Endothelial cell of hepatic sinusoid (primary cell): Measurements from ENCODE around the gene LARP1B.
"Not testable (repeated sequence)": the region's sequence is repeated elsewhere in the genome, so short reads cannot be mapped to it uniquely, and the experiment has no call there.

Experiments
- in situ Hi-C: cut with HindIII; loops from 2 replicates; pipeline ENCODE4 v1.10.0; 2017; ENCODE audit warnings: low sequenced_read_pairs

LARP1B gene

GRCh38 chr4:128134925-128135324 lies 73.8 kb downstream of the LARP1B start:
- in situ Hi-C loops, result loop anchor here (10.0 kb wide), 1 partner anchor 190 kb away; no protein-coding TSS in a partner anchor

DNA sequence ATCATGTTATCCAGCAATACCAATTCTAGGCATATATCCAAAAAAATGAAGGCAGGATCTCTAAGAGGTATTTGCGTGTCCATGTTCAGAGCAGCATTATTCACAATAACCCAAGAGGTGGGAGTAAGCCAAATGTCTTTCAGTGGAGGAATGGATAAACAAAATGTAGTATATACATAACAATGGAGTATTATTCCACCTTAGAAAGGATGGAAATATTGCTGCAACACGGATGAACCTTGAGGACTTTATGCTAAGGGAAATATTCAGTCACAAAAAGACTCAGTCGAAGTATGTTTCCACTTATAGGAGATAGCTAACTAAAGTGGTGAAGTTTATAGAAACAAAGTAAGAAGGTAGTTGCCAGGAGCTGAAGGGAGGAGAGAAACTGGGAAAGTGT lies 74.3 kb downstream of the LARP1B start:
- in situ Hi-C loops, result loop anchor here (10.0 kb wide), 1 partner anchor 191 kb away; no protein-coding TSS in a partner anchor

GRCh38 chr4:128141866-128142265 lies 80.8 kb downstream of the LARP1B start:
- in situ Hi-C loops, result no loop called here

GRCh38 chr4:128145727-128146126 lies 84.6 kb downstream of the LARP1B start:
- in situ Hi-C loops, result no loop called here

- in situ Hi-C loops, result no loop called here
Measured at GRCh38 chr4:128153800-128154199, 92.7 kb downstream of the LARP1B start.

- in situ Hi-C loops, result no loop called here
Measured at GRCh38 chr4:128155231-128155855, 94.2 kb downstream of the LARP1B start.

DNA sequence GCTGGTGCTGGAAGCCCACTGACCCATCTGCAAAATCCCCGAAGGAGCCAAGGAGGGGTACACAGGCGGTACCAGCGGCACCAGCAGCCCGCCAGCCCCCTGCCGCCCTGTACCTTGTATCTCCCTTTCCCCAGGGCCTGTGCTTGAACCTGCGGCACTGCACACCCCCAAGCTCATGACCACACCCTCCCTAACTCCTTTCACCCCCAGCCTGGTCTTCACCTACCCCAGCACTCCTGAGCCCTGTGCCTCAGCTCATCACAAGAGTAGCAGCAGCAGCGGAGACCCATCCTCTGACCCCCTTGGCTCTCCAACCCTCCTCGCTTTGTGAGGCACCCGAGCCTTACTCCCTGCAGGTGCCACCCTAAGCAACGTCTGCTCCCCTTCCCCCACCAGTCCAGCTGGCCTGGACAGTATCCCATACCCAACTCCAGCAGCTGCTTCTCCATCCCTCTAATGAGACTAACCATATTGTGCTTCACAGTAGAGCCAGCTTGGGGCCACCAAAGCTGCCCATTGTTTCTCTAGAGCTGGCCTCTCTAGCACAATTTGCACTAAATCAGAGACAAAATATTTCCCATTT lies 94.9 kb downstream of the LARP1B start:
- in situ Hi-C loops, result no loop called here

DNA sequence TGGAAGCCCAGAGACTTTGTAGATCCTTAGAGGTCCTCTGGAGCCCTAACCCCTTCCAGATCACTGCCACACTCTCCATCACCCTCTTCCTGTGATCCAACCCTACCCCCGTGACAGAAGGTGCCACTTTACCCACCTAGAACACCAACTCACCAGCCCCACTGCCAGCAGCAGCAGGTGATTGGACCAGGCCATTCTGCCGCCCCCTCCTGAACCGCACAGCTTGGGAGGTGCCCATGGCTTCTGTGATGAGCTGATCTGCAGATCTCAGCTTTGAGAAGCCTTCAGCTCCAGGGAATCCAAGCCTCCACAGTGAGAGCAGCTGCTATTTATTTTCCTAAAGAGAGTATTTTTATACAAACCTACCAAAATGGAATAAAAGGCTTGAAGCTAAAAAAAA lies 95.4 kb downstream of the LARP1B start:
- in situ Hi-C loops, result not testable (repeated sequence)

DNA sequence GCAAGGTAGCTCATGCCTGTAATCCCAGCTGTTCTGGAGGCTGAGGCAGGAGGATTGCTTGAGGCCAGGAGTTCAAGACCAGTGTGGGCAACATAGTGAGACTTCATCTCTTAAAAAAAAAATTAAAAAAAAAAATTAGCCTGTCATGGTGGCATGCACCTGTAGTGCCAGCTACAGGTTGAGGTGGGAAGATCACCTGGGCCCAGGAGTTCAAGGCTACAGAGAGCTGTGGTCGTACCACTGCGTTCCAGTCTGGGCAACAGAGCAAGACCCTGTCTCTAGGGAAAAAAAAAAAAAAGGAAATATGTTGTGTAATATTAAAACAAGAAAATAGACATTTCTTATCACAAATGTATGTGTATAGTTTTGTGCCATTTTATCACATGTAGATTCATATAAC lies 97.8 kb downstream of the LARP1B start:
- in situ Hi-C loops, result no loop called here

DNA sequence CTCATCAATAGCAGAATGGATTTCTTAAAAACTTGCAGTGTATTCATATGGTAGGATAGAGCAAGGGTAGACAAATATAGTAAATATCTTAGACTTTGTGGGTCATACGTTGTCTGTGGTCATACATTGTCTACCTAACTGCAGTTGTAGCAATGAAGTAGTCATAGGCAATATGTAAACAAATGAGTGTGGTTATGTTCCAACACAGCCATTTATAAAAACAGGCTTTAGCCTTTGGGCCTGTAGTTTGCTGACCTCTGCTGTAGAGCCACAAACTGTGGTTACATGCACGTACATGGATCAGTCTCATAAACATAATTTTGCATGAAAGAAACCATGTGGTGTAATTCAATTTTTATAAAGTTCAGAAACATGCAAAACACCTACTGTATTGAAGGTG lies 98.9 kb downstream of the LARP1B start:
- in situ Hi-C loops, result no loop called here

DNA sequence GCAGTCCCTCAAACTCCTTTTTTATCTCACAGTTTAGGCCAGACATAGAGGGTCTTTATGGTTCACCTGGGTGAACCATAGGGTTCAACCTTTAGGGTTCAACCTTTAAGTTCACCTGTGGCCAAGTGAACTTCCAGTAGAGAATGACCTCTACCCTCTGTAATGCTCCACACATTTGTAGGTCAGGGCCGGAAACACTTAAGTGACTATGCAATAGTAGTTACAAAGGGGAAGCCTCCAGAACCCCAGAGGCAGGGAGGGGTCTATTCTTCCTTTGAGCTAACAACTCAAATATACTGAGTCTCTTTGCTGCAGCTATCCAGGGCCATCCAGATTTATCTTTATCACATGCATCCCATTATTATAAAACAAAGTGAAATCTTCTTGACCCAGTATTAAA lies 100.0 kb downstream of the LARP1B start:
- in situ Hi-C loops, result no loop called here

DNA sequence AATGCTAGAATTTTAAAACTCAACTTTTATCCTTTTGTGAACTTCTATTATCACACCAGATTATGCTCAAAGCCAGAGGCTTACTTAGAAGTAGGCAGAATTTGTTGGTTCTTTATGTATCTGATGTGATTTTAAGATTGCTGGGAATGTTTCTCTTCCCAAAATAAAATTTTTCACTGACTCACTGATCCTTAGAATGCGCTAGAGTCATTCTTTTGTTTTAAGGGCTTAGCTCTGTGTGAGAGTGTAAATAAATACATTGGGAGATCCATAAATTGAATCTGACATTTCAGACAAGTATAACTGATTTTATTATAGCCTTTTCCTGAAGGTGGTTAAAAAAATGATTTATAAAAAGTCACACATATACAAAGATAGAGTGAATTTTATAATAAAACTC lies 101.3 kb downstream of the LARP1B start:
- in situ Hi-C loops, result no loop called here

- in situ Hi-C loops, result no loop called here
Measured at GRCh38 chr4:128163177-128164117, 102.3 kb downstream of the LARP1B start.

DNA sequence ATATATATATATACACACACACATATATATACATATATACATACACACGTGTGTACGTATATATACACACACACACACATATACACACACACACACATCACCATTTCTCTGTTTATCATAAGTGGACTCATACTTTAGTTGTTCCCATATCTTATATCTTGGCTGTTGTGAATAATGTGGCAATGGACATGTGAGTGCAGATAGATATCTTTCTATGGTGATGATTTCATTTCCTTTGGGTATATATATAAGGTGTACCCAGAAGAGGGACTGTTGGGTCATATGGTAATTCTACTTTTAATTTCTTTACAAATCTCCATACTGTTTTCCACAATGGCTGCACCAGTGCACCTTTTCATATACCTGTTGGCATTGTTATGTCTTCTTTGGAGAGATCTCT lies 105.9 kb downstream of the LARP1B start:
- in situ Hi-C loops, result no loop called here

DNA sequence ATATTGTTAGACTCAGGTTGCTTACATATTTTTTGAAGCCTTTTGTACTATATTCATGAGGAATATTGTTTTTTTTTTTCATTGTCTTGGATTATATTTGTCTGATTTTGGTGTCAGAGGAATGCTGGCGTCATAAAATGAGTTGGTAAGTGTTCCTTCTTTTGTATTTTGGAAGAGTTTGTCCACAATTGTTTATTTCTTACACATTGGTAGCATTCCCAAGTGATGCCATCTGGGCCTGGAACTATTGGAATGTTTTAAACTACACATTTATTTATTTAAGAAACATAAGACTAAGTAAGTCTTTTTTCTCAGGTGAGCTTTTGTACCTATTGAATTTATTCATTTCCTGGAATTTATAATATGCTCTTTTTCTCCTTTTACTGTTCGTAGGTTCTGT lies 107.6 kb downstream of the LARP1B start:
- in situ Hi-C loops, result no loop called here

DNA sequence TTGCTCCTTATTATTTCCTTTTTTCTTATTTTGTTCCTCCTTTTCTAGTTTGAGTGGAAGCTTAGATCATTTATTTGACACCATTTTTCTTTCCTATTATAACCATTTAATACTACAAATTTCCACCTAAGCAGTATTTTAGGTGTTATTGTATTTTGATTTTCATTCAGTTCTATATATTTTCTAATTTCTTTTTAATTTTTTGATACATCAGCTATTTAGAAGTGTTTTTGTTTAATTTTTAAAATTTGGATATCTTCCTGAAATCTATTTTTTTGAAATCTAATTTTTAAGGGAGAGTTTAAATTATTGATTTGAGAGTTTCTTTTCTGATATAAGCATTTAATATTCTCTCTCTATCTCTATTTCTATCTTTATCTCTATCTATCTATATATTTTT lies 108.1 kb downstream of the LARP1B start:
- in situ Hi-C loops, result no loop called here

GRCh38 chr4:128176643-128177042 lies 115.5 kb downstream of the LARP1B start:
- in situ Hi-C loops, result no loop called here

GRCh38 chr4:128177498-128177897 lies 116.4 kb downstream of the LARP1B start:
- in situ Hi-C loops, result no loop called here

DNA sequence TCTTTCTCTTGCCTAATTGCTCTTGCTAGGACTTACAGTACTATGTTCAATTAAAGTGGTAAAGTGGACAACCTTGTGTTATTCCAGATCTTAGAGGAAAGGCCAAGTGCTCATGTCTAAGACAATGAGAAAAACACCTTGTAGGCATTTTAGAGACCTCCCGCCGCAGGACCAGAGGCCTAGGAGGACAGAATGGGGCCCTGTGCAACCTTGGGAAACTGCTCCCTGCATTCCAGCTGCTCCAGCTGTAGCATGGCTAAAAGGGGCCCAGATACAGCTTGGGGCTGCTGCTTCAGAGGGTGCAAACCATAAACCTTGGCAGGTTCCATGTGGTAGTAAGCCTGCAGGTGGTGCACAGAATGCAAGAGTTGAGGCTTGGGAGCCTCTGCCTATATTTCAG lies 125.5 kb downstream of the LARP1B start:
- in situ Hi-C loops, result no loop called here

GRCh38 chr4:128191115-128191781 lies 130.1 kb downstream of the LARP1B start:
- in situ Hi-C loops, result no loop called here
